ENCODE results near the gene RAB35. TPM values are rescaled to one million over a fixed set of nuclear protein-coding genes. Genes with fewer than 3 reads are reported as not detected.

The RAB35 gene
- 10 to 100 TPM; 18.1 to 49.5 (median 32.6) TPM for total RNA-seq
- 10 to 100 TPM; 13.5 to 30.6 (median 20.5) TPM for polyA plus RNA-seq
- long read RNA-seq, donor 1, transcript RAB35-201 (6 exons, 2,945 nt), result major isoform, 15 of 26 reads
- long read RNA-seq, donor 1, partial matches to known transcripts, result 11 of 26 reads
- long read RNA-seq, donor 1, other reads (novel, unspliced or antisense), result 0 of 26 reads
- long read RNA-seq, donor 2, transcript RAB35-201 (6 exons, 2,945 nt), result major isoform, 11 of 19 reads
- long read RNA-seq, donor 2, partial matches to known transcripts, result 7 of 19 reads
- long read RNA-seq, donor 2, other reads (novel, unspliced or antisense), result 0 of 19 reads
- long read RNA-seq, donor 3, transcript RAB35-201 (6 exons, 2,945 nt), result major isoform, 10 of 11 reads
- long read RNA-seq, donor 3, partial matches to known transcripts, result 0 of 11 reads
- long read RNA-seq, donor 3, other reads (novel, unspliced or antisense), result 0 of 11 reads
- long read RNA-seq, donor 4, partial matches to known transcripts, result 0 of 3 reads
- long read RNA-seq, donor 4, other reads (novel, unspliced or antisense), result 0 of 3 reads
- long read RNA-seq, donor 5, transcript RAB35-201 (6 exons, 2,945 nt), result major isoform, 36 of 43 reads
- long read RNA-seq, donor 5, partial matches to known transcripts, result 1 of 43 reads
- long read RNA-seq, donor 5, other reads (novel, unspliced or antisense), result 4 of 43 reads
- long read RNA-seq, donor 6, partial matches to known transcripts, result 0 of 3 reads
- long read RNA-seq, donor 6, other reads (novel, unspliced or antisense), result 0 of 3 reads
- long read RNA-seq, donor 7, transcript RAB35-201 (6 exons, 2,945 nt), result major isoform, 11 of 18 reads
- long read RNA-seq, donor 7, partial matches to known transcripts, result 6 of 18 reads
- long read RNA-seq, donor 7, other reads (novel, unspliced or antisense), result 0 of 18 reads
- long read RNA-seq, donor 8, transcript RAB35-201 (6 exons, 2,945 nt), result major isoform, 13 of 23 reads
- long read RNA-seq, donor 8, partial matches to known transcripts, result 8 of 23 reads
- long read RNA-seq, donor 8, other reads (novel, unspliced or antisense), result 0 of 23 reads
- long read RNA-seq, donor 9, transcript RAB35-201 (6 exons, 2,945 nt), result major isoform, 14 of 16 reads
- long read RNA-seq, donor 9, partial matches to known transcripts, result 0 of 16 reads
- long read RNA-seq, donor 9, other reads (novel, unspliced or antisense), result 0 of 16 reads
- long read RNA-seq, donor 10, transcript RAB35-201 (6 exons, 2,945 nt), result major isoform, 13 of 13 reads
- long read RNA-seq, donor 10, partial matches to known transcripts, result 0 of 13 reads
- long read RNA-seq, donor 10, other reads (novel, unspliced or antisense), result 0 of 13 reads

GRCh38 chr12:120116441-120116791 lies at the start of gene RAB35:
RAB35 (minus strand) TSS chr12:120116753; CDS start chr12:120116650, 103 bp downstream.
- peak within 1 kb of the TSS; percentile 86 to 95 (median 92) for H3K27ac ChIP-seq
- no peak for DNase-seq
- H3K36me3 ChIP-seq (replicated peaks in 1 of 2), result peaks cover 0 to 8% of the 10 kb centered on the region in 2 donors
- WGBS, 4 donors, result 0 to 1% methylated on average over 41 to 50 of the region's 50 CpGs; no CpG with 5 or more reads in 2 of the 4 donors
- H3K4me1 ChIP-seq (replicated peaks in 1 of 2), result peaks cover 29 to 55% of the 10 kb centered on the region in 2 donors
- H3K9me3 ChIP-seq (replicated peaks in 1 of 3), result no peaks in the 10 kb centered on the region
- H3K4me3 ChIP-seq, result peak within 1 kb of the TSS; percentile 50 to 73 (median 57)
- no peak for TF ChIP-seq CTCF (IDR thresholded peaks at IDR 0.05)
- TF ChIP-seq POLR2A (IDR thresholded peaks at IDR 0.05), result no peak
- intact Hi-C loops (cut with DNase I), result no loop called here
- H3K27me3 ChIP-seq, result no peaks in the 10 kb centered on the region

GRCh38 chr12:120164293-120164692 lies 47.7 kb upstream of the RAB35 start:
- H3K27ac ChIP-seq, result no peak overlapping the region
- WGBS, 4 donors, result 81 to 98% (median 94%) methylated on average over 3 to 11 of the region's 11 CpGs
- H3K27me3 ChIP-seq, result no peaks in the 10 kb centered on the region
- H3K4me3 ChIP-seq, result no peak overlapping the region
- H3K36me3 ChIP-seq (replicated peaks in 1 of 2), result peaks cover 0 to 91% of the 10 kb centered on the region in 2 donors
- intact Hi-C loops (cut with DNase I), result no loop called here
- no peak for DNase-seq
- no peaks in the 10 kb centered on the region for H3K9me3 ChIP-seq (replicated peaks in 1 of 3)
- H3K4me1 ChIP-seq (replicated peaks in 1 of 2), result no peaks in the 10 kb centered on the region
- no peak for TF ChIP-seq CTCF (IDR thresholded peaks at IDR 0.05)

GRCh38 chr12:120162763-120163162 lies 46.2 kb upstream of the RAB35 start:
- Histone ChIP-seq H3K27ac (no peak overlapping the region), H3K27me3 (no peaks in the 10 kb centered on the region), H3K36me3 (replicated peaks in 1 of 2) (peaks cover 0 to 88% of the 10 kb centered on the region in 2 donors), H3K4me3 (no peak overlapping the region), H3K9me3 (replicated peaks in 1 of 3) (no peaks in the 10 kb centered on the region), H3K4me1 (replicated peaks in 1 of 2) (no peaks in the 10 kb centered on the region)
- intact Hi-C loops (cut with DNase I), result no loop called here
- no peak for DNase-seq
- no peak for TF ChIP-seq CTCF (IDR thresholded peaks at IDR 0.05)
- no peak for TF ChIP-seq POLR2A (IDR thresholded peaks at IDR 0.05)
- 85 to 93% (median 90%) methylated on average over 4 to 8 of the region's 8 CpGs for WGBS, 4 donors
